Bronchial epithelial cell (primary cell): ENCODE data around the gene KLHL18. TPM values are rescaled to one million over a fixed set of nuclear protein-coding genes. Genes with fewer than 3 reads are reported as not detected.

ENCODE experiments used
- DNase-seq: peaks from one replicate; pipeline ENCODE4 v3.0.0-alpha.2; 2010; ENCODE audit warnings: low read depth
- FAIRE-seq: peaks from 2 replicates; lab custom pipeline; 2011; peaks lifted over from hg19 to GRCh38; lab: Jason Lieb, UNC
- H3K27me3 ChIP-seq: 2 replicates; pipeline ENCODE4 v1.5.1; 2011; ENCODE audit warnings: low read length; ENCODE audit not compliant: control insufficient read depth, insufficient read depth
- H3K36me3 ChIP-seq: 2 replicates; pipeline ENCODE4 v1.5.1; 2011; ENCODE audit warnings: low read length; ENCODE audit not compliant: control insufficient read depth, insufficient read depth
- H3K4me3 ChIP-seq: 2 replicates; pipeline ENCODE4 v1.5.1; 2011; ENCODE audit warnings: mild to moderate bottlenecking, low read depth, low read length, control low read depth
- total RNA-seq: library from RNA; depleted of rRNA; stranded (reverse); fragments of >200 nt; gene quantifications from 2 replicates; pipeline ENCODE4 v1.2.1, GENCODE V29; 2014
- TF ChIP-seq, protein P1 (sequence below): IDR thresholded peaks from 2 replicates; pipeline ENCODE4 v1.5.1; 2011; ENCODE audit warnings: mild to moderate bottlenecking, moderate library complexity, low read length, control low read depth, inconsistent platforms; ENCODE audit not compliant: insufficient read depth, severe bottlenecking

The KLHL18 gene
- total RNA-seq, 1 donor from 2014 or later, result 25.5 TPM

DNA sequence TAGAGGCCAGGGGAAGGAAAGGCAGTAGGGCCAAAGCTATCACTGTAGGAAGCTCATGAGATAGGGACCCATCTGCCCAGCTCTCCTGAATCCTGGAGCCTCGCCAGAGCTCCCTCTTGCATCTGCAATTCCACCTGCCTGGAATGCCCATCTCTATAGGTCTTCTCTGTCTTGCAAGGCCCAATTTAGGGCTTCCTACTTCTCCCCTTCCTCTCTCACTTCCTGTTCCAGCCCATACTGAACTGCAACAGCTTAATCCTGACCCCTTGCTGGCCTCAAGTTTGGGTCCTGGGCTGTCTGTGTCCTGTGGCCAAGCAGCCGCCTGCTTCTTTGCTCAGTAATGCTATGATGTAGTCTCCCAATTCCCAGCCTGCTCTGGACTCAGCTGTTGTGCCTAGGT, 94.4 kb downstream of the KLHL18 start:
- no peak for FAIRE-seq

DNA sequence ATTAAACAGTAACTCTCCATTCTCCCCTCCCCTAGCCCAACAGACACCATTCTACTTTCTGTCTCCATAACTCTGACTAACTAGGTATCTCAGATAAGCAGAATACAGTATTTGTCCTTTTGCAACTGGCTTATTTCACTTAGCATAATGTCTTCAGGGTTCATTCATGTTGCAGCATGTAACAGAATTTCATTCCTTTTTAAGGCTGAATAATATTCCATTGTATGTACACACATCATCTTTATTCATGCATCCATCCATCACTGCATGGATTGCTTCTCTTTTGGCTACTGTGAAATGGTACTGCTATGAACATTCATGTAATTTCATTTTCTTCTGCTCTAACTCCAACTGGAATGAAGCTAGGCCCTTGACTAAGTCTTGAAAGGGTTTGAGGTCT, 96.1 kb downstream of the KLHL18 start:
- DNase-seq, result no peak
- peaks cover 1% of the 10 kb centered on the region for H3K36me3 ChIP-seq
- H3K27me3 ChIP-seq, result no peaks in the 10 kb centered on the region
- TF ChIP-seq, protein P1, sequence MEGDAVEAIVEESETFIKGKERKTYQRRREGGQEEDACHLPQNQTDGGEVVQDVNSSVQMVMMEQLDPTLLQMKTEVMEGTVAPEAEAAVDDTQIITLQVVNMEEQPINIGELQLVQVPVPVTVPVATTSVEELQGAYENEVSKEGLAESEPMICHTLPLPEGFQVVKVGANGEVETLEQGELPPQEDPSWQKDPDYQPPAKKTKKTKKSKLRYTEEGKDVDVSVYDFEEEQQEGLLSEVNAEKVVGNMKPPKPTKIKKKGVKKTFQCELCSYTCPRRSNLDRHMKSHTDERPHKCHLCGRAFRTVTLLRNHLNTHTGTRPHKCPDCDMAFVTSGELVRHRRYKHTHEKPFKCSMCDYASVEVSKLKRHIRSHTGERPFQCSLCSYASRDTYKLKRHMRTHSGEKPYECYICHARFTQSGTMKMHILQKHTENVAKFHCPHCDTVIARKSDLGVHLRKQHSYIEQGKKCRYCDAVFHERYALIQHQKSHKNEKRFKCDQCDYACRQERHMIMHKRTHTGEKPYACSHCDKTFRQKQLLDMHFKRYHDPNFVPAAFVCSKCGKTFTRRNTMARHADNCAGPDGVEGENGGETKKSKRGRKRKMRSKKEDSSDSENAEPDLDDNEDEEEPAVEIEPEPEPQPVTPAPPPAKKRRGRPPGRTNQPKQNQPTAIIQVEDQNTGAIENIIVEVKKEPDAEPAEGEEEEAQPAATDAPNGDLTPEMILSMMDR, result no peak
- no peak for FAIRE-seq
- H3K4me3 ChIP-seq, result no peak overlapping the region

More for the DNA sequence above, 94.4 kb downstream of the KLHL18 start:
- Histone ChIP-seq H3K4me3 (no peak overlapping the region), H3K36me3 (no peaks in the 10 kb centered on the region), H3K27me3 (no peaks in the 10 kb centered on the region)
- DNase-seq, result no peak
- TF ChIP-seq, protein P1, result no peak

DNA sequence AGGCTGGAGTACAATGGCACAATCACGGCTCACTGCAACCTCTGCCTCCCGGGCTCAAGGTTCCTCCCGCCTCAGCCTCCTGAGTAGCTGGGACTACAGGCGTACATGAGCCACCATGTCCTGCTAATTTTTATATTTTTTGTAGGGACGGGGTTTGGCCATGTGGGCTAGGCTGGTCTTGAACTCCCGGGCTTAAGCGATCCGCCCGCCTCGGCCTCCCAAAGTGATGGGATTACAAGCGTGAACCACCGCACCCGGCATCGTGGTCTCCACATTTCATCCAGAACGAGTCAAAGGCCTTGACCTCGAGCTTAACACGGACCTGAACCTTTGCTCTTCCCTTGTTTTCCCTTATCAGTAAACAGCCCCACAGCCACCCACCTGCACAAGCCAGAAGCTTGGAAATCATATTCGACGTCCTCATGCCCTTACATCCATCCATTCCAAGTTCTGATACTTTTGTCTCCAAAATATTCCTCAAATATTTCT, 96.7 kb downstream of the KLHL18 start:
- peak overlapping the region; percentile 99 for H3K4me3 ChIP-seq
- TF ChIP-seq, protein P1, result no peak
- FAIRE-seq, result no peak

DNA sequence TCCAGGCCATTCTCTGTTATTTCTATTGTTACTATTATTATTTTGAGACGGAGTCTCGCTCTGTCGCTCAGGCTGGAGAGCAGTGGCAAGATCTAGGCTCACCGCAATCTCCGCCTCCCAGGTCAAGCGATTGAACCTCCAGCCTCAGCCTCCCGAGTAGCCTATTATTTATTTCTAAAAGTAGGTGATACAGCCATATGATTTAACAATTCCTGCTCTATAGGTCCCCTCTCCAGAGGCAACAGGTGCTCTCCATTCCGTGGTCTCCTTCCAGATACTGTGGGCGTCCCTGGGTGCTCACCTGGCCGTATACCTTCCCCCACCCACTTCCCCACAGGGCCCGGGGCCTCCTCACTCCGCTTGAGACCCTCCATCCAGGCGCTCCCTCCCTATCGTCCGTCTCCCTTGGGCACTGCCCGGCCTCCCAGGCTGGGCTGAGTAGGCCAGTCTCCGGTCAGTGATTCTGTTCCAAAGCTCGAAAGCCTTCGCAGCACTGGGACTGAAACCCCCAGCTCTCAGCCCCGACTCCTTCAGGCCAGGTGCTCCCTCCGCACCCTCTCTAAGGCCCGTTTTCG, 97.4 kb downstream of the KLHL18 start:
- H3K4me3 ChIP-seq, result peak overlapping the region; percentile 99
- H3K27me3 ChIP-seq, result no peaks in the 10 kb centered on the region
- FAIRE-seq (no peak), DNase-seq (no peak)
- H3K36me3 ChIP-seq, result peaks cover 1% of the 10 kb centered on the region
- TF ChIP-seq, protein P1, result no peak

More for the DNA sequence above, 96.7 kb downstream of the KLHL18 start:
- Histone ChIP-seq H3K27me3 (no peaks in the 10 kb centered on the region), H3K36me3 (peaks cover 1% of the 10 kb centered on the region)
- DNase-seq, result no peak

DNA sequence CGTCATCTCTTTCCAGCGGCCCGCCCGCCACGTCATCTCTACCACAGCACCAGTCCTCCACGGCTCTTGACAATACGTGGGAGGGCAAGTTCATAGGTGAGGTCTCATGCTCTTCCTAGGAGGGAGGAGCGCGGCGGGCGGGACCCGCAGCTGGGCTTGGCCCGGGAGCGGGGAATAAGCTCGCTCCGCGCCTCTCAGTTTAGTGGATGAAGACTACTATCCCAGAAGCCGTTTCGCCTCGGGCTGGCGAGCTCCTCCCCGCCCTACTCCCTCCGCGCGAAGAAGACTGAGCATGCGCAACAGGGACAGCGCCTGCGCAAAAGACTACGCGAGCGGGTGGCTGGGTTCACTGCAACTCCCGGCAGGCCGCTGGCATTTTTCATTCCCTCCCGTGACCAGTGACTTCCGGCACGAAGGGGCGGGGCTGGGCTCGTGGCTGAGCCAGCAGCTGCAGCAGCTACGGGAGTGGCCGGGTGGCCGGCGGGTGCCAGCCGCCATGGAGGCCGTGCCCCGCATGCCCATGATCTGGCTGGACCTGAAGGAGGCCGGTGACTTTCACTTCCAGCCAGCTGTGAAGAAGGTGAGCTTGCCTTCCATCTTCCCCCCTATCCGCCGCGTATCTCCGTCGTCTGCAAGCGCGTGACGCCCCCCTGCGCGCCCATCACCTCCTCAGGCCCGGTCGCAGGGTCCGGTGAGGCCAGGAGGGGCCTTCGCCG, 98.0 kb downstream of the KLHL18 start, which contains the start of gene PTPN23:
Gene PTPN23 (plus strand): TSS at position 421 of the 716 bp plus-strand sequence. CDS start 76 bp downstream, at position 497.
- peak; percentile 96 for DNase-seq
- H3K27me3 ChIP-seq, result no peaks in the 10 kb centered on the region
- peak within 1 kb of the TSS; percentile 99 for H3K4me3 ChIP-seq
- TF ChIP-seq, protein P1, result no peak
- peaks cover 1% of the 10 kb centered on the region for H3K36me3 ChIP-seq
- peak; percentile 52 for FAIRE-seq
